Measurements from ENCODE around the gene ABCA2. TPM values are rescaled to one million over a fixed set of nuclear protein-coding genes. Genes with fewer than 3 reads are reported as not detected.
A peak's percentile ranks its signal among the peaks of the same experiment; 100 is the strongest.

ABCA2 gene
- total RNA-seq, 4 donors from 2014 or later: 18.2 to 27.6 (median 23.7) TPM

DNA sequence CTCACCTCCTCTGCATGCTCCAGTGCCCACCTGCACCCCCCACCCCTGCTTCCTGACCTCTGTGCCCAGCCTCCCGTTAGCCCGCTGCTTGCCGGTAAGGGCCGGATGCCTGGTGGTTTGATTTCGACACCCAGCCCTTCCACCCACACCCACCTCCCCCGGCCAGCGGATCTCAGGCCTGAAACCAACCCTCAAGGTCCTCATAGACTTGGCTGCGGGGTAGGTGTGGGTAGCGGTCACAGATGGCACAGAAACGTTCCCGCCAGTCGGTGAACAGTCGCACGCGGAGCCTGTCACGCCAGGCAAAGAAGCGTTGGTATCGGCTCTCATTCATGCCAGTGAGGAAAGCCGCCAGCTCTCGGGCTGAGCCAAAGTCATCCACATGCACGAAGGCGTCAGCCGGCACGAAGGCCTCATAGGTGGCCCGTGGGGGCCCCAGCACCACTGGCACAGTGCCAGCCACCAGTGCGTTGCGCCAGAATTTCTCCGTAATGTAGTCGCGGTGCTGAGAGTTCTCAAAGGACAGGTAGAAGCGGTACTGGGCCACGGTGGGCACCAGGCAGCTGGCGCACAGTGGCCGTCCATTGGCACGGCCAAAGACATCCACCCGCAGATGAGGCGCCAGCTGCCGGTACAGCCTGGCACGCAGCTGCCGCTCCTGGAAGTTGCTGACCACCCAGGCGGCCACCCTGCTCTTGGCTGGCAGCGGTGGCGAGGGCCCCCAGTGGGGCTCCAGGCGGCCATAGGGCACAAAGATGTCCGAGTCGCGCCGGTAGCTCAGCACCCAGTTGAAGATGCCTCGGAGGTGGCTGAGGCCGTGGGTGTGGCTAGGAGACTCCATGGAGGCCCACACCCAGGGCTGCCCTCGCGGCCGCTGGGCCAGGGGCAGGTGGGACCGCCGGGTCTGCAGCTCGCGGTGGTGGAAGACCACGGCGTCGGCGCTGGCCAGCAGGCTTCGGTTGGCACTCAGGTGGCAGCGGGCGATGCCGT lies 2.8 kb upstream of the ABCA2 start:
- no peak overlapping the region for H3K4me3 ChIP-seq (ENCODE audit: low read depth, poor library complexity, severe bottlenecking)
- WGBS, 2 donors: 65 to 82% methylated on average over 29 to 63 of the region's 65 CpGs
- DNase-seq (ENCODE audit: low spot score in 2 of 2): no peak
- intact Hi-C loops (cut with DNase I; ENCODE audit: low total_unique reads): loop anchor here (5.0 kb wide), 1 partner anchor 249 kb away; no protein-coding TSS in a partner anchor
- TF ChIP-seq POLR2A (IDR thresholded peaks at IDR 0.05): no peak
- TF ChIP-seq, protein P1, sequence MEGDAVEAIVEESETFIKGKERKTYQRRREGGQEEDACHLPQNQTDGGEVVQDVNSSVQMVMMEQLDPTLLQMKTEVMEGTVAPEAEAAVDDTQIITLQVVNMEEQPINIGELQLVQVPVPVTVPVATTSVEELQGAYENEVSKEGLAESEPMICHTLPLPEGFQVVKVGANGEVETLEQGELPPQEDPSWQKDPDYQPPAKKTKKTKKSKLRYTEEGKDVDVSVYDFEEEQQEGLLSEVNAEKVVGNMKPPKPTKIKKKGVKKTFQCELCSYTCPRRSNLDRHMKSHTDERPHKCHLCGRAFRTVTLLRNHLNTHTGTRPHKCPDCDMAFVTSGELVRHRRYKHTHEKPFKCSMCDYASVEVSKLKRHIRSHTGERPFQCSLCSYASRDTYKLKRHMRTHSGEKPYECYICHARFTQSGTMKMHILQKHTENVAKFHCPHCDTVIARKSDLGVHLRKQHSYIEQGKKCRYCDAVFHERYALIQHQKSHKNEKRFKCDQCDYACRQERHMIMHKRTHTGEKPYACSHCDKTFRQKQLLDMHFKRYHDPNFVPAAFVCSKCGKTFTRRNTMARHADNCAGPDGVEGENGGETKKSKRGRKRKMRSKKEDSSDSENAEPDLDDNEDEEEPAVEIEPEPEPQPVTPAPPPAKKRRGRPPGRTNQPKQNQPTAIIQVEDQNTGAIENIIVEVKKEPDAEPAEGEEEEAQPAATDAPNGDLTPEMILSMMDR (IDR thresholded peaks at IDR 0.05): no peak

GRCh38 chr9:137030006-137030405 lies 2.0 kb upstream of the ABCA2 start:
- H3K4me3 ChIP-seq (ENCODE audit: low read depth, poor library complexity, severe bottlenecking): no peak overlapping the region
- intact Hi-C loops (cut with DNase I; ENCODE audit: low total_unique reads): loop anchor here (5.0 kb wide), 1 partner anchor 248 kb away; no protein-coding TSS in a partner anchor
- 65 to 78% methylated on average over 13 to 15 of the region's 15 CpGs for WGBS, 2 donors
- TF ChIP-seq POLR2A (IDR thresholded peaks at IDR 0.05): no peak
- TF ChIP-seq, protein P1 (IDR thresholded peaks at IDR 0.05): no peak
- DNase-seq (ENCODE audit: low spot score in 2 of 2): no peak

DNA sequence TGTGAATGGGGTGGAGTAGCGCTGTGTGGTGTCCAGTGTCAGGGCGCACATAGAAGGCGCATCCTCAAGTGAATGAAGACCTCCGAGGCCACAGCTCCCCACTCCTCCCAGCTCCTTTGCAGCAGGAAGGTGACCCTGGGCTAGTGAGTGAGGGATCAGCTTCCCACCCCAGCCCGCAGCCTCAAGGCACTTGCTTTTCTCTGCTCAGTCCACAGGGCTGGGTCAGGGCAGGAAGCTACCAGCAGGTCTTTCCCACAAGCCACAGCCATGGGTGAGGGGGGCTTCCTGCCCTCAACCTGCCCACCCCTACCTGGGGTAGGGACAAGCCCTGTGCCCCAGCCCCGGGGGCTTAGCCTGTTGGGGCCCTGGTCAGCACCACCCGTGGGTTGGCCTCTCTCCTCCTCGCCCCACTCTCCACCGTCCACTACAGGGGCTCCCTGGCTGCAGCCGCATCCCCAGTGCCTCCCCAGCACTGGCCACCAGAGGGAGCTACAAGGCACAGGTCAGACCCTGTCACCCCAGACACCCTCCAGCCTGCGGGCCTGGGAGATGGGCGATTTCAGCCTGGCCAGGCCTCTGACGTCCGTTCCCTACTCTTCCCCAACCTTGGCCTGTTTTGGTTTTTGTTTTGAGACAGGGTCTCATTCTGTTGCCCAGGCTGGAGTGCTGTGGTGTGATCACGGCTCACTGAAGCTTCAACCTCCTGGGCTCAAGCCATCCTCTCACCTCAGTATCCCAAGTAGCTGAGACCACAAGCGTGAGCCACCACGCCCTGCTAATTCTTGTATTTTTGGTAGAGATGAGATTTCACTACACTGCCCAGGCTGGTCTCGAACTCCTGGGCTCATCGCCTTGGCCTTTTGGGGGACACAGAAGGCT lies 1.3 kb upstream of the ABCA2 start:
- WGBS, 2 donors: 25 to 29% methylated on average over 18 of the region's 19 CpGs
- no peak overlapping the region for H3K4me3 ChIP-seq (ENCODE audit: low read depth, poor library complexity, severe bottlenecking)
- intact Hi-C loops (cut with DNase I; ENCODE audit: low total_unique reads): no loop called here
- DNase-seq (ENCODE audit: low spot score in 2 of 2): peak; percentile 59 to 94
- TF ChIP-seq, protein P1 (IDR thresholded peaks at IDR 0.05): peak in 1 of 3 donors; percentile 70
- no peak for TF ChIP-seq POLR2A (IDR thresholded peaks at IDR 0.05)

DNA sequence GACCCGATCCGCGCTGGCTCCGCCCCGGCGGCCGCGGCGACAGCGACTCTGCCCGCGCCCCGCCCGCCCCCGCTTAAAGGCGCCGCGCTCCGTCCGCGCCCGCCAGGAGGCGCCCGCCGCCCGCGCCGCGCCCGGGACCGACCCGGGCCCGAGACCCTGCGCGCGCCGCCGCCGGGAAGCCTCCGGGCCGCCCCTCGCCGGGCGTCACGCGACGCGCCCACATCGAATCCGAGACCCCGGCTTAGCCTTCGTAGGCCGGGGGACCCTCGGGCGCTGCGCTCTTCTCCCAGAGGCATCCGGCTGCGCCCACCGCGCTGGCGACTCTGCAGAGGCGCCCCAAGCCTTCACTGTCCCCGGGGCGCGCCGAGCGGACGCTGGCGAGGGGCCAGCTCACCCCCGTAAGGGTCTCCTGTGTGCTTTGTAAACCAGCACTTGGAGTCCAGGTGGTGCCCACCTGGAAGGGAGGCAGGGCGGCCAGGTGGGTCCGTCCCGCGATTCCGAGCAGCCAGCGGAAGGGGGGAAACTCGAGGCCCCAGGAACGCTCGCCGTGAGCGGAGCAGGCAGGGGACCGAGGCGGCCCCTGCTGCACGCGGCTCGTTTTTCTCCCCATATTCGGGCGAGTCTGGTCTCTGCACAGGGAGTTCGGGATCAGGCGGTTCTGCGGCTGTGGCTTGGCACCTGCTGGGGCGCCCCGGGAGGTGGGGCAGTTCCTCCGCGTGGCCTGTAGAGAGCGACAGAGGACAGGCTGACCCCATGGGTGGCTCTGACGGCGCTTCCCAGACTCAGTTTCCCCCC lies 423 bp upstream of the ABCA2 start:
- H3K4me3 ChIP-seq (ENCODE audit: low read depth, poor library complexity, severe bottlenecking): peak overlapping the region; percentile 25
- TF ChIP-seq, protein P1 (IDR thresholded peaks at IDR 0.05): no peak
- TF ChIP-seq POLR2A (IDR thresholded peaks at IDR 0.05): no peak
- WGBS, 2 donors: 0% methylated on average over 16 to 35 of the region's 98 CpGs
- intact Hi-C loops (cut with DNase I; ENCODE audit: low total_unique reads): no loop called here
- DNase-seq (ENCODE audit: low spot score in 2 of 2): no peak

DNA sequence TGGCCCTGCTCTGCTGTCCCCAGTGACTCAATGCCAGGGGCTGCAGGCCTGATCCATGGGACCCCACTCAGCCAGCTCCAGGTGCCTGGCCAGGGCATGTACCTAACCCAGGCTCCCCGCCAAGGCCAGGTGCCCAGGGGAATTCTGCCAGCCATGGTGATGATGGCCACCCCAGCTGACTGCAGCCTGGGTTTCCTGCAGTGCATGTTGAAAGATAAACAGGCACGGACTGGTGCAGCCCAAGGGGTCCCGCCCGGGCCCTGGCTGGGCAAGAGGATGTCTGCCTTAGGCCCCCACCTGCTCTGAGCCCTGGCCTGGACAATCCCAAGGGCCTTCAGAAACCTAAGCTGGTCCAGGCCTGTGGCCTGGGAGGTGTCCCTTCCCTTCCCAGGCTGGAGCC lies 1.2 kb downstream of the ABCA2 start:
- 57 to 83% methylated on average over 3 to 4 of the region's 4 CpGs for WGBS, 2 donors
- TF ChIP-seq POLR2A (IDR thresholded peaks at IDR 0.05): no peak
- TF ChIP-seq, protein P1 (IDR thresholded peaks at IDR 0.05): no peak
- intact Hi-C loops (cut with DNase I; ENCODE audit: low total_unique reads): no loop called here
- H3K4me3 ChIP-seq (ENCODE audit: low read depth, poor library complexity, severe bottlenecking): no peak overlapping the region
- no peak for DNase-seq (ENCODE audit: low spot score in 2 of 2)
